SK-N-SH (cell line): ENCODE data around the gene MED8.

ENCODE experiments used
- POLR2AphosphoS5 ChIP-seq: IDR thresholded peaks from 2 replicates; pipeline ENCODE4 v1.6.1; 2012; ENCODE audit warnings: low read depth, low read length
- SIN3A ChIP-seq: IDR thresholded peaks from 2 replicates; pipeline ENCODE4 v1.6.1; 2012; ENCODE audit warnings: low read depth, mild to moderate bottlenecking, low read length, moderate library complexity, borderline replicate concordance
- TF ChIP-seq, protein P1 (sequence below): fragments of 200-600 bp; sonication (generic); IDR thresholded peaks from 2 replicates; pipeline ENCODE4 v1.6.1; 2017; ENCODE audit warnings: antibody characterized with exemption, mild to moderate bottlenecking, moderate library complexity
- TF ChIP-seq, protein P2 (sequence below): IDR thresholded peaks from 2 replicates; pipeline ENCODE4 v1.4.0; 2012; ENCODE audit warnings: low read depth, borderline replicate concordance
- TF ChIP-seq, protein P3 (sequence below): fragments of 150-350 bp; IDR thresholded peaks from 2 replicates; pipeline ENCODE4 v1.6.1; 2017; ENCODE audit warnings: antibody characterized with exemption, low read length, low read depth, borderline replicate concordance

DNA sequence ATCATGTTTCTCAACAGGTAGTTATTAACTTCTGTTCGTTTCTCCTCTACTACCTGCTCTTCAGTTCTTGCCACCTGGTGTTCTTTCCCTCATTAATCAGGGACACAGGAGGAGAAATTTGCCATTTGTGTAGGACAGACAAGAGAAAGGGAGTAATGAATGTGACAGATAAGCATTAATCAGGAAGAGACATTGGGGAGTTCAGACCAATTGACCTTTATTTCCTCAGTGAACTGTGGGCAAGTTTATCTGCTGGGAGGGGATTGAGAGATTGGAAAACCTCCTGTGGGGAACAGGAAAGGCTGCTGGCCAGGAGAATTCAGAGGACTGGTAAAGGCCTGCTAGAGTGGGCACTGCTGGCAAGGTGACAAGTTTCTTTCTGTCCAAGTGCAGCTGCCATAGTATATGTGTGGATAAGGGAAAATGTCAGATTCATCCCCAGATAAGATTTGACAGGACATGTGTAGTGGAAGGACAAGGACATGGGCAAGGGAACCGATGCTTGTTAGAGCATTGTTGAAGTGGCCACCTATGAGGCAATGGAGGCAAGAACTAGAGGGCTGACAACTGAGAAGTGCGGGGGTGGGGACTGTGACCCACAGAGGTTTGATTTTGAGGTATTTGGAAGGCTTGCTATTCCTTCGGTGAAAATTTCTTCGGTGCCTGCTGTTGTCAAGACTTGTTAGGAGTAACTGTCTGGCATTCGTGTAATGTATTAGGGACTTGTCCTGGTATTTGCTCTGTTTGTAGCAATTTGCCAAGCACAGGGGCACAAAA lies 12.7 kb upstream of the MED8 start:
- TF ChIP-seq POLR2AphosphoS5 (no peak), SIN3A (no peak)
- TF ChIP-seq, protein P1, sequence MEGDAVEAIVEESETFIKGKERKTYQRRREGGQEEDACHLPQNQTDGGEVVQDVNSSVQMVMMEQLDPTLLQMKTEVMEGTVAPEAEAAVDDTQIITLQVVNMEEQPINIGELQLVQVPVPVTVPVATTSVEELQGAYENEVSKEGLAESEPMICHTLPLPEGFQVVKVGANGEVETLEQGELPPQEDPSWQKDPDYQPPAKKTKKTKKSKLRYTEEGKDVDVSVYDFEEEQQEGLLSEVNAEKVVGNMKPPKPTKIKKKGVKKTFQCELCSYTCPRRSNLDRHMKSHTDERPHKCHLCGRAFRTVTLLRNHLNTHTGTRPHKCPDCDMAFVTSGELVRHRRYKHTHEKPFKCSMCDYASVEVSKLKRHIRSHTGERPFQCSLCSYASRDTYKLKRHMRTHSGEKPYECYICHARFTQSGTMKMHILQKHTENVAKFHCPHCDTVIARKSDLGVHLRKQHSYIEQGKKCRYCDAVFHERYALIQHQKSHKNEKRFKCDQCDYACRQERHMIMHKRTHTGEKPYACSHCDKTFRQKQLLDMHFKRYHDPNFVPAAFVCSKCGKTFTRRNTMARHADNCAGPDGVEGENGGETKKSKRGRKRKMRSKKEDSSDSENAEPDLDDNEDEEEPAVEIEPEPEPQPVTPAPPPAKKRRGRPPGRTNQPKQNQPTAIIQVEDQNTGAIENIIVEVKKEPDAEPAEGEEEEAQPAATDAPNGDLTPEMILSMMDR, result no peak
- TF ChIP-seq, protein P2, sequence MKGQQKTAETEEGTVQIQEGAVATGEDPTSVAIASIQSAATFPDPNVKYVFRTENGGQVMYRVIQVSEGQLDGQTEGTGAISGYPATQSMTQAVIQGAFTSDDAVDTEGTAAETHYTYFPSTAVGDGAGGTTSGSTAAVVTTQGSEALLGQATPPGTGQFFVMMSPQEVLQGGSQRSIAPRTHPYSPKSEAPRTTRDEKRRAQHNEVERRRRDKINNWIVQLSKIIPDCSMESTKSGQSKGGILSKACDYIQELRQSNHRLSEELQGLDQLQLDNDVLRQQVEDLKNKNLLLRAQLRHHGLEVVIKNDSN, result no peak
- TF ChIP-seq, protein P3, sequence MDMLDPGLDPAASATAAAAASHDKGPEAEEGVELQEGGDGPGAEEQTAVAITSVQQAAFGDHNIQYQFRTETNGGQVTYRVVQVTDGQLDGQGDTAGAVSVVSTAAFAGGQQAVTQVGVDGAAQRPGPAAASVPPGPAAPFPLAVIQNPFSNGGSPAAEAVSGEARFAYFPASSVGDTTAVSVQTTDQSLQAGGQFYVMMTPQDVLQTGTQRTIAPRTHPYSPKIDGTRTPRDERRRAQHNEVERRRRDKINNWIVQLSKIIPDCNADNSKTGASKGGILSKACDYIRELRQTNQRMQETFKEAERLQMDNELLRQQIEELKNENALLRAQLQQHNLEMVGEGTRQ, result no peak
